ENCODE data around the gene TMEM116. TPM values are rescaled to one million over a fixed set of nuclear protein-coding genes. Genes with fewer than 3 reads are reported as not detected.

TMEM116 gene
- 11.2 and 14.9 TPM in 2 replicates for total RNA-seq

DNA sequence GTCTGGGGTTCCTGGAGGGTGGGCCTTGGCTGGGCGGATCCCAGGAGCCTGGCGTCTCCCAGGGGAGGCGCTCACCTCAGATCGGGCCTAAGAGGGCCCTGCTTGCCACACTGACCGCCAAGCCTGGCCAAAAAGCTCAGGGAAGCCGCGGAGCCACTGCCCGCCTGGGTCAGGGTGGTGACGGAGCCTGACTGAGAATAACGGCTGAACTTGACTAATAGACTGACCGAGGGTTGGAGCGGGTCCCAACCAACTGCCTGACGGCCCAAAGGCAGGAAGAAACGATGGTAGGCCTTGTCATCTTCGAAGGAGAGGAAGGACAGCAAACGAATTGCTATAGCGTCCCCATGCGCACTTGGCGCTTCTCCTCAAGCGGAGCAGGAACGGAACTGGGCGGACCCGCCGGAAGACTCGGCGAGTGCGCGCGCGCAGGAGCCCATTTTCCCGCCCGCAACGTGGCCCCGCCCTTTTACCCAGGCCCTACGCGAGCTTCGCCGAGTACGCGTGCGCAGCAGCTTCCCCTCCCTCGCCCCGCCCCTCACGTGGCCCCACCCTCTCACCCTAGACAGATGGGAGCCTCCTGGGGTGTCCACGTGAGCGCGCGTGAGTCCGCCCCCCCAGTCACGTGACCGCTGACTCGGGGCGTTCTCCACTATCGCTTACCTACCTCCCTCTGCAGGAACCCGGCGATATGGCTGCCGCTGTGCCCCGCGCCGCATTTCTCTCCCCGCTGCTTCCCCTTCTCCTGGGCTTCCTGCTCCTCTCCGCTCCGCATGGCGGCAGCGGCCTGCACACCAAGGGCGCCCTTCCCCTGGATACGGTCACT, at the start of gene TMEM116, which contains the start of gene ERP29:
TSS of gene TMEM116 (minus strand) at position 391 of the 826 bp plus-strand sequence. CDS start 7,895 bp downstream, outside the sequence.
TSS of gene ERP29 (plus strand) at position 652 of the 826 bp plus-strand sequence. CDS start at position 692, 40 bp downstream.

Other genes starting within 250 kb of the TMEM116 start
- gene ALDH2, start 246.2 kb downstream of the TMEM116 start, total RNA-seq = 23.8 and 47.7 TPM in 2 replicates
- 38.5 and 41.4 TPM in 2 replicates for gene MAPKAPK5, start 170.9 kb downstream of the TMEM116 start, total RNA-seq
- gene ERP29, start 261 bp upstream of the TMEM116 start, total RNA-seq = 65.2 and 122 TPM in 2 replicates
- gene NAA25, start 95.6 kb upstream of the TMEM116 start, total RNA-seq = 22.9 and 38.6 TPM in 2 replicates
- gene TRAFD1, start 112.4 kb upstream of the TMEM116 start, total RNA-seq = 41.0 and 54.9 TPM in 2 replicates

Measured in uterine smooth muscle cell (primary cell).